ENCODE data around the gene FAAH2.

The FAAH2 gene

DNA sequence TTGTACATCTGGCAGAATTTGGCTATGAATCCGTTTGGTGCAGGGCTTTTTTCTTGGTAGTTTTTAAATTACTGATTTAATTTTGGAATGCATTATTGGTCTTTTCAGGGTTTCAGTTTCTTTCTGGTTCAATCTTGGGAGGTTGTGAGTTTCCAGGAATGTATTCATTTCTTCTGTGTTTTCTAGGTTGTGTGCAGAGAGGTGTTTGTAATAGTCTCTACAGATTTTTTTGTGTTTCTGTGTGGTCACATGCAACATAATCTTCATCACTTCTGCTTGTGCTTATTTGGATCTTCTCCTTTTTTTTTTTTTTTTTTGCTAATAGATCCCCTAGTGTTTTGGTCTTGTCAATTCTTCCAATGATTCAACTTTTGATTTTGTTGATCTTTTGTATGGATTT lies 77.6 kb downstream of the FAAH2 start:
- TF ChIP-seq, protein P1, sequence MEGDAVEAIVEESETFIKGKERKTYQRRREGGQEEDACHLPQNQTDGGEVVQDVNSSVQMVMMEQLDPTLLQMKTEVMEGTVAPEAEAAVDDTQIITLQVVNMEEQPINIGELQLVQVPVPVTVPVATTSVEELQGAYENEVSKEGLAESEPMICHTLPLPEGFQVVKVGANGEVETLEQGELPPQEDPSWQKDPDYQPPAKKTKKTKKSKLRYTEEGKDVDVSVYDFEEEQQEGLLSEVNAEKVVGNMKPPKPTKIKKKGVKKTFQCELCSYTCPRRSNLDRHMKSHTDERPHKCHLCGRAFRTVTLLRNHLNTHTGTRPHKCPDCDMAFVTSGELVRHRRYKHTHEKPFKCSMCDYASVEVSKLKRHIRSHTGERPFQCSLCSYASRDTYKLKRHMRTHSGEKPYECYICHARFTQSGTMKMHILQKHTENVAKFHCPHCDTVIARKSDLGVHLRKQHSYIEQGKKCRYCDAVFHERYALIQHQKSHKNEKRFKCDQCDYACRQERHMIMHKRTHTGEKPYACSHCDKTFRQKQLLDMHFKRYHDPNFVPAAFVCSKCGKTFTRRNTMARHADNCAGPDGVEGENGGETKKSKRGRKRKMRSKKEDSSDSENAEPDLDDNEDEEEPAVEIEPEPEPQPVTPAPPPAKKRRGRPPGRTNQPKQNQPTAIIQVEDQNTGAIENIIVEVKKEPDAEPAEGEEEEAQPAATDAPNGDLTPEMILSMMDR (IDR thresholded peaks at IDR 0.05; ENCODE audit: insufficient read depth, low read length, poor library complexity, severe bottlenecking) = no peak
- H3K27me3 ChIP-seq (replicated peaks; ENCODE audit: control insufficient read depth, insufficient read depth, low read length) = no peaks in the 10 kb centered on the region
- no peak for DNase-seq (ENCODE audit: extremely low read depth, insufficient read length)

DNA sequence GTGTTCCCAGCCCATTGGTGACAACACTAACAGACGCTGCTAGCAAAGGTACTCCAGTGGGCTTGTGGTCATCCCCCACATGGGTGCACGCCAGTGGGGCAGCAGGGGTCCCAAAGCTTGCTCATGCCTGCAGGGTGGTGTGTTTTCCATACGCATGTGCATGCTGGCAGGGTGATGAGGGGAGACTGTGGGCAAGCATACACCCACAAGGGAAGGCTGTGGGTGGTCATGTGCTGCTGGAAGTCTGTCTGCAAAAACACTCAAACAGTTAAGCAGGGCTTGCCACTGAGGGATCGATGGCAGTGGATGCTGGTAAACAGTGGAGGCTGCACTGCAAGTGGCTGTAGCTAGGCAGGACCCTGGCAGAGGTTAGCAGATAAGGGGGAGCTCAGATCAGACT lies 79.9 kb downstream of the FAAH2 start:
- Histone ChIP-seq H3K4me3 (replicated peaks; ENCODE audit: low read depth, low read length) (no peak overlapping the region), H3K27me3 (replicated peaks; ENCODE audit: control insufficient read depth, insufficient read depth, low read length) (no peaks in the 10 kb centered on the region), H3K36me3 (ENCODE audit: control insufficient read depth, insufficient read depth, low read length) (no peaks in the 10 kb centered on the region)
- no peak for DNase-seq (ENCODE audit: extremely low read depth, insufficient read length)
- TF ChIP-seq, protein P1 (IDR thresholded peaks at IDR 0.05; ENCODE audit: insufficient read depth, low read length, poor library complexity, severe bottlenecking) = no peak

More for the DNA sequence above, 77.6 kb downstream of the FAAH2 start:
- Histone ChIP-seq H3K36me3 (ENCODE audit: control insufficient read depth, insufficient read depth, low read length) (no peaks in the 10 kb centered on the region), H3K4me3 (replicated peaks; ENCODE audit: low read depth, low read length) (no peak overlapping the region)

- no peak for DNase-seq (ENCODE audit: extremely low read depth, insufficient read length)
- Histone ChIP-seq H3K27me3 (replicated peaks; ENCODE audit: control insufficient read depth, insufficient read depth, low read length) (no peaks in the 10 kb centered on the region), H3K4me3 (replicated peaks; ENCODE audit: low read depth, low read length) (no peak overlapping the region), H3K36me3 (ENCODE audit: control insufficient read depth, insufficient read depth, low read length) (no peaks in the 10 kb centered on the region)
- TF ChIP-seq, protein P1 (IDR thresholded peaks at IDR 0.05; ENCODE audit: insufficient read depth, low read length, poor library complexity, severe bottlenecking) = no peak
Observed at GRCh38 chrX:57367649-57368048, 81.1 kb downstream of the FAAH2 start.

GRCh38 chrX:57368158-57368557 lies 81.7 kb downstream of the FAAH2 start:
- no peaks in the 10 kb centered on the region for H3K36me3 ChIP-seq (ENCODE audit: control insufficient read depth, insufficient read depth, low read length)
- DNase-seq (ENCODE audit: extremely low read depth, insufficient read length) = no peak
- H3K27me3 ChIP-seq (replicated peaks; ENCODE audit: control insufficient read depth, insufficient read depth, low read length) = no peaks in the 10 kb centered on the region
- no peak overlapping the region for H3K4me3 ChIP-seq (replicated peaks; ENCODE audit: low read depth, low read length)
- TF ChIP-seq, protein P1 (IDR thresholded peaks at IDR 0.05; ENCODE audit: insufficient read depth, low read length, poor library complexity, severe bottlenecking) = no peak

GRCh38 chrX:57379296-57379695 lies 92.8 kb downstream of the FAAH2 start:
- no peak for DNase-seq (ENCODE audit: extremely low read depth, insufficient read length)
- H3K27me3 ChIP-seq (replicated peaks; ENCODE audit: control insufficient read depth, insufficient read depth, low read length) = no peaks in the 10 kb centered on the region

More at GRCh38 chrX:57379296-57379695, 92.8 kb downstream of the FAAH2 start:
- TF ChIP-seq, protein P1 (IDR thresholded peaks at IDR 0.05; ENCODE audit: insufficient read depth, low read length, poor library complexity, severe bottlenecking) = no peak
- H3K4me3 ChIP-seq (replicated peaks; ENCODE audit: low read depth, low read length) = no peak overlapping the region
- H3K36me3 ChIP-seq (ENCODE audit: control insufficient read depth, insufficient read depth, low read length) = no peaks in the 10 kb centered on the region
